Subcutaneous adipose tissue (tissue), 4 donors: Measurements from ENCODE around the gene NOS1AP. TPM values are rescaled to one million over a fixed set of nuclear protein-coding genes. Genes with fewer than 3 reads are reported as not detected.

Source experiments
- total RNA-seq, 4 donors: library from RNA; depleted of rRNA; stranded (reverse); fragments of >200 nt; gene quantifications; one replicate each; pipeline ENCODE4 v1.1.0, GENCODE V29; 2016
- TF ChIP-seq, protein P1 (sequence below): fragments of 450-650 bp; IDR thresholded peaks from one replicate; pipeline ENCODE4 v1.5.1; 2016; ENCODE audit warnings: low read depth, mild to moderate bottlenecking, control low read depth, antibody characterized with exemption, moderate library complexity

Gene NOS1AP
- total RNA-seq, 4 donors from 2014 or later, result 0.51 to 5.1 (median 0.96) TPM

DNA sequence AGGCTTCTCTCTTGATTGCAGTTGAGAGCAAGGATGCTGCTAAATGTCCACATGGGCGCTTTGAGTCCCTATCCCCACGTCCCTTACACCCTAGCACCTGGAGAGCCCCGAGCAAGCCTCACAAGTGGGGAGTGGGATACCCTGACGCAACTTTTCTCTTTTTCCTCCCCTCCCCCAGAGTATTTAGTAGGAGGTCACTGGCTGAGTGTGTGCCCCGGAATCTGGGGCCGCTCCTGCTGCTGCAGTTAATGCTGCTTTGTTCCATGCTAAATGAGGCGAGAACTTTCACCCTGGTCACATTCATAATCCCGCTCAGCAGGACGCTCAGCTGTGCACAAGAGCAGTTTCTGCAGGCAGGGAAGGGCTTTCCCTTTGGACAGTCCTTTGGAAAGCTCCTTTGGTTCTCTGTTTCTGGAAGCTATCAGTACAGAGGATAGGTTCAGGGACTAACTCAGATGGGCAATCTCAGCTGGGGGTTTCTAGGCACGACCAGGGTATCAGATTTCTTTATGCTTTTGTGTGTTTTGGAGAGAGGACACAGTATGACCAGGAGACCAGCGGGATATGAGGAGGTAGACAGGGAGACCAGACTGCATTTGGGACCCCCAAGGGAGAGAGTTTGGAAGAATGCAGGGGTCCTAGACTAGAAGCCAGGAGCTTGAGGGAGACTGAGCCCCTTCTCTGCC, 75.9 kb downstream of the NOS1AP start:
- TF ChIP-seq, protein P1, sequence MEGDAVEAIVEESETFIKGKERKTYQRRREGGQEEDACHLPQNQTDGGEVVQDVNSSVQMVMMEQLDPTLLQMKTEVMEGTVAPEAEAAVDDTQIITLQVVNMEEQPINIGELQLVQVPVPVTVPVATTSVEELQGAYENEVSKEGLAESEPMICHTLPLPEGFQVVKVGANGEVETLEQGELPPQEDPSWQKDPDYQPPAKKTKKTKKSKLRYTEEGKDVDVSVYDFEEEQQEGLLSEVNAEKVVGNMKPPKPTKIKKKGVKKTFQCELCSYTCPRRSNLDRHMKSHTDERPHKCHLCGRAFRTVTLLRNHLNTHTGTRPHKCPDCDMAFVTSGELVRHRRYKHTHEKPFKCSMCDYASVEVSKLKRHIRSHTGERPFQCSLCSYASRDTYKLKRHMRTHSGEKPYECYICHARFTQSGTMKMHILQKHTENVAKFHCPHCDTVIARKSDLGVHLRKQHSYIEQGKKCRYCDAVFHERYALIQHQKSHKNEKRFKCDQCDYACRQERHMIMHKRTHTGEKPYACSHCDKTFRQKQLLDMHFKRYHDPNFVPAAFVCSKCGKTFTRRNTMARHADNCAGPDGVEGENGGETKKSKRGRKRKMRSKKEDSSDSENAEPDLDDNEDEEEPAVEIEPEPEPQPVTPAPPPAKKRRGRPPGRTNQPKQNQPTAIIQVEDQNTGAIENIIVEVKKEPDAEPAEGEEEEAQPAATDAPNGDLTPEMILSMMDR, result no peak

DNA sequence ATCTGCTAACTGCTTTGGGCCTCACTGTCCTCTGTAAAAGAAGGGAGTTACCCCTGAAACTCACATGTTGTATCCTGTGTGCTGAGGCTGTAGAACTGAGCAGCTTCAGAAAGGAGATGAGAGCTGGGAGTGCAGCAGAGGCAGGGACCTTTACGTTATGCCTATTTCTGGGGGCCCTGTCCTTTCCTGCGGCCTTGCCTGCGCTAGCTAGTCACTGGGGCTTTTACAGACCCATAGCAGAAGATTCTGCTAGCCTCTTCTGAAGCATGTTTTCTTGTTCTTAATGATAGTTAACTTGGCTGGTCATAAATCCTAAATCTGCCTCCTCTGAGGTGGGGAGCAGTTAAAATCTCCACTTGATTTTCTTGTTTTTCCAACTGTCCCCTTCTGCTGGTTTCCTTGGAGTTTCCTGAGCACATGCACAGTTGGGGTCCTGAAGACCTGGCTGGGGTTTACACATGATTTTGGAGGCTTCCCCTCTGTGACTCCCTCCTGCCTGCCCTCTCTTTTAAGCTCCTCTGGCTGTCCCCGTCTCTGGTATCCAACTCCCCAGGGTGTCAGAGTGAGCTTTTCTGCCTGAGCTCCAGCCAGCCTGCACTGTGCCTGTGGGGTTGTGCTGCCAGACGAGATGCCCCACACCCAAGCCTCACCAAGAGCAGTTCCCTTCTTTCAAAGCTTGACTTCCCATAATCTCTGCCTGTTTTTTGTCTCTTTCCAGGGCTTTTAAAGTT, 76.6 kb downstream of the NOS1AP start:
- TF ChIP-seq, protein P1, result no peak

DNA sequence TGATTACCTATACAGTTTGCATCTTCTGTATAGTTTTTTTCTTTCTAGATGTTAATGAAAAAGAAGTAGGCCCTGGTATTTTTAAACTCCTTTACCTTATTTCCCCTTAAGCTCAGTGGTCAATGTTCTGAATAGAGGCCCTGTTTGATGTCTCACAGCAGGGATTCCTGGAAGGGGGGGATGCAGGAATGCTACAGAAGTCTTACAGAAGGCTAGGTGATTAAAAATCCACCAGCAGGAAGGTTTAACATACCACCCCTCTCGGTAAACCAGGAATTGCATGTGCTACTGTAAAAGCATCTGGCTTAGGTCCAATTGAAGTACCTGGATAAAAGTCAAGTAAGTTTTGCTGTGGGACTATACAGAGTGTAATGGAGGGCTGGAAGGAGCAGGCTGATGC, 78.3 kb downstream of the NOS1AP start:
- TF ChIP-seq, protein P1, result no peak

DNA sequence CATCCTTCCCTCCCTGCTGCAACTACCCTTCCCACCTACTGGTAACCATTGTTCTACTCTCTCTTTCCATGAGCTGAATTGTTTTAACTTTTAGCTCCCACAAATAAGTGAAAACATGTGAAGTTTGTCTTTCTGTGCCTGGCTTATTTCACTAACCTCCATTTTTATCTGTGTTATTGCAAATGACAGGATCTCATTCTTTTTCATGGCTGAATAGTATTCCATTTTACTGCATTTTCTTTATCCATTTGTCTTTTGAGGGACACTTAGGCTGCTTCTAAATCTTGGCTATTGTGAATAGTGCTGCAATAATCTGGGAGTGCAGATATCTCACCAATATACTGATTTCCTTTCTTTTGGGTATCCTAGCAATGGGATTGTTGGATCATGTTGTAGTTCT, 80.6 kb downstream of the NOS1AP start:
- TF ChIP-seq, protein P1, result no peak

DNA sequence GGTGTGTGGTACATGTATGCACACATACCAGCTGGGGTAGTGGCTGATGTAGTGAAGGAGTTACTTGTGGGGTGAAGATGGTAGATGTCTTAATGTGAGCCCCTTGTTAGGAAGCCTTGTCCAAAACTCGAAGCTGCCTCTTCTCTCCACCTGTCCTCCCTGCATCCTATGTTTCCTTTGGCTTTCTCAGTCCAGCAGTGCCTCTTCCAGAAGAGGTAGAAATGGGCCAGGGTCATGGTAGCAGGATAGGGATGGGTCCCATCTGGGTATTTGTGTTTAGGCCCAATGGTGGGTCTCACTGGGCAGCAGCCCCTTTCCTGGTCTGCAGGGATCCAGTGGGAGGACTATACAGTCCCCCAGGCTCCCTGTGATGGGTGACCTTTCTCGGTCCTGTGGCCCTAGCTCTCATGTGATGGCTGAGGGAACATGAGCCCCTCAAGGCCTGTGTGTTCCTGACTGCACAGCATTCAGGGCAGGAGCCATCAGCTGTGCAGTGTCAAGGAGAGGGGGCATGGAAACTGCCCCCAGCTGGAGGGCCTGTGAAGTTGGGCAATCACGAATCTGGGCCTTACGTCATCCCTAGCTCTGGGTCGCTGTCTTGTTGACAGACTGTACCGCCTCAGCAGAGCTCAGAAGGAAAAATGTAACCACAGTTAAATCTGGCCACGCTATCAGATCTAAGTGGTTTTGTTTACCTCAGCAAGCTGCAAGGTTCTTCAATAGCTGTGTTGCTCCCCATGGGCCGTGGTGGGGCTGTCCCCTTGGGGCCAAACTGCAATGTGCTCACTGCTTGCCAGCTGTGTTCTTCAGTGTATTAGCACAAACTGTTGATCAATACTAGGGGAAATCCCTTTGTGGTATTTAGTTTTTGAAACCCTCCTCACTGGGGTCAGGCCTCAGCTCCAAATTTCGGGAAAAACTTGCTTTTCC, 82.7 kb downstream of the NOS1AP start:
- TF ChIP-seq, protein P1, result no peak

DNA sequence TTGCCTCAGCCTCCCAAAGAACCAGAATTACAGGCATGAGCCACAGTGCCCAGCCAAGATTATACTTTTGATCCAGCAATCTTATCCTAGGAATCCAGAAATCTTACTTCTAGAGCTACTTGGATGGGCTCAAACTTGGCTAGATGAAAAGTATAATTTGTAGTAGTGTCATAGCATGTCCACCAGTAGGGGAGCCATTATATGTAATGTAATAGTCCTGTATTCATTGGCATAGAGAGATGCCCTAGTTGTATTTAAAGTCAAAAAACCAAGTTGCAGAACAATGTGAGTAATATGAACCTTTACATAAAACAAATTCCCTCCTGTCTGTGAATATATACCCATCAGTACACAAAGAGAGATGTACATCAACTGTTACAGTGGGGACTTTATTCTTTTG, 83.9 kb downstream of the NOS1AP start:
- TF ChIP-seq, protein P1, result no peak

DNA sequence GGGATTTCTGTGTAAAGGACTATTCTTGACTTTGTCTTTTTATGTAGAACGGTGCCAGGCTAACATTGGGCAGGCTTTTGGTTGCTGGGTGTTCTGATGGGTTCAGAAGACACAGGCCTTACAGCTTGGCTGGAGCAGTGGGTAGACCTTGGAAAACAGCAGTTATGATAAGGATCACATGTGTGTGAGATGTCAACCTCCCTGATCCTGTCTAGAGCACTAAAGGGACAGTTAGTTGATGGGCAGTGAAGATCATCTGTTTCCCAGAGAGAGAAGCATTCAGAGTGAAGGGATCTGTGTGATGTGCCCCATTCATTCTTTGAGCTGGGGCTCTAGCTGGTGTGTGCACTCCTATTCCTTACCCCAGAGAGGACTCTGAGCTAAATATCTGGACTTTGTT, 88.0 kb downstream of the NOS1AP start:
- TF ChIP-seq, protein P1, result no peak
